Esophagus squamous epithelium (tissue), 4 donors: Measurements from ENCODE around the gene PCED1A.

Source experiments
- CTCF ChIP-seq, 6 experiments: fragments of 450-650 bp in 4 of 6; fragments of 200-600 bp in 2 of 6; sonication (generic) in 2 of 6; IDR thresholded peaks; one replicate each; pipeline ENCODE4 v1.5.1; 2016 to 2019; ENCODE audit warnings: antibody characterized with exemption in 6 of 6, mild to moderate bottlenecking in 4 of 6, moderate library complexity in 4 of 6
- POLR2A ChIP-seq, 4 donors: fragments of 450-650 bp; IDR thresholded peaks; one replicate each; pipeline ENCODE4 v1.6.1; 2017; ENCODE audit warnings: antibody characterized with exemption in 4 of 4, mild to moderate bottlenecking in 4 of 4, moderate library complexity in 3 of 4

- TF ChIP-seq CTCF (IDR thresholded peaks at IDR 0.05) (no peak), POLR2A (IDR thresholded peaks at IDR 0.05) (no peak)
Observed at GRCh38 chr20:2879146-2879545, 38.7 kb upstream of the PCED1A start.
